ENCODE results near the gene RIF1. TPM values are rescaled to one million over a fixed set of nuclear protein-coding genes. Genes with fewer than 3 reads are reported as not detected.

Gene RIF1
- total and polyA plus RNA-seq, 2 experiments from 2014 or later, result 13.7 to 24.9 TPM

- no peaks in the 10 kb centered on the region for H3K36me3 ChIP-seq
- no peak overlapping the region for H3K27ac ChIP-seq
- H3K9me3 ChIP-seq (ENCODE audit: low read depth), result no peaks in the 10 kb centered on the region
- no peaks in the 10 kb centered on the region for H3K4me1 ChIP-seq (ENCODE audit: low read depth)
- H3K27me3 ChIP-seq, result no peaks in the 10 kb centered on the region
- no peak overlapping the region for H3K4me3 ChIP-seq
- TF ChIP-seq CTCF (IDR thresholded peaks at IDR 0.05; ENCODE audit: low read depth, low read length), result no peak
- DNase-seq (ENCODE audit: low read depth in 1 of 2, low spot score in 1 of 2), result no peak
Measured at GRCh38 chr2:151394509-151394908, 15.2 kb upstream of the RIF1 start.

GRCh38 chr2:151395509-151396374, 14.0 kb upstream of the RIF1 start:
- Histone ChIP-seq H3K9me3 (ENCODE audit: low read depth) (no peaks in the 10 kb centered on the region), H3K27ac (no peak overlapping the region), H3K4me3 (no peak overlapping the region), H3K4me1 (ENCODE audit: low read depth) (no peaks in the 10 kb centered on the region), H3K36me3 (no peaks in the 10 kb centered on the region), H3K27me3 (no peaks in the 10 kb centered on the region)
- no peak for TF ChIP-seq CTCF (IDR thresholded peaks at IDR 0.05; ENCODE audit: low read depth, low read length)
- DNase-seq (ENCODE audit: low read depth in 1 of 2, low spot score in 1 of 2), result no peak

DNA sequence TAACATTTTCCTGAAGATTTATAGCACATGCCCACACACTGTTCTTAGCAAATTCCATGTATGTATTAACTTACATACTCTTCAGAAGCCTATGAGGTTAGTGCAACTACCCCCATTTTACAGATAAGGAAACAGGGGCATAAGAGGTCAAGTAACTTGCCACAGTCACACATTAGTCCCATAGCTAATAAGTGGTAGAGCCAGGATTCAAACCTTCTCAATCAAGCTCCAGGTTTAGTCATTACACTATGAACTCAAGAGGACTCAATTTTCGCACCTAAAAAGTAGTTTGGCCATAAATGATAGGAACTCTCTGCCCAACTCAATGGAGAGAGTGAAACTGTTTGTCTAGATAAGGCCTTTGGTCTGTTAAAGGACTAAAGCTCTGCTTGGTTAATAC, 9.7 kb upstream of the RIF1 start:
- no peak for TF ChIP-seq CTCF (IDR thresholded peaks at IDR 0.05; ENCODE audit: low read depth, low read length)
- Histone ChIP-seq H3K4me3 (no peak overlapping the region), H3K27ac (no peak overlapping the region), H3K27me3 (no peaks in the 10 kb centered on the region), H3K9me3 (ENCODE audit: low read depth) (no peaks in the 10 kb centered on the region), H3K36me3 (no peaks in the 10 kb centered on the region), H3K4me1 (ENCODE audit: low read depth) (no peaks in the 10 kb centered on the region)
- DNase-seq (ENCODE audit: low read depth in 1 of 2, low spot score in 1 of 2), result no peak

DNA sequence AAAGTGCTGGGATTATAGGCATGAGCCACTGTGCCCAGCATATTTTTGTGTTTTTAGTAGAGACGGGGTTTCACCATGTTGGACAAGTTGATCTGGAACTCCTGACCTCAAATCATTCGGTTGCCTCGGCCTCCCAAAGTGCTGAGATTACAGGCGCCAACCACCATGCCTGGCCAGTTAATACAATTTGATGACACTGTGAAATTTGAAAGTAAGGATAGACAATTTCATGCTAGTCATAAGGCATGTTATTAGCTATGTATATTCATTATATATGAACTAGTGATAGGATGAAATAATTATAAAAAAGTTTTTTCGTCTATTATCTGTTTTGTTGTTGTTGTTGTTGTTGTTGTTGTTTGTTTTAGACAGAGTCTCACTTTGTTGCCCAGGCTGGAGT, 8.6 kb upstream of the RIF1 start:
- H3K27ac ChIP-seq, result no peak overlapping the region
- H3K36me3 ChIP-seq, result no peaks in the 10 kb centered on the region
- no peak for DNase-seq (ENCODE audit: low read depth in 1 of 2, low spot score in 1 of 2)
- no peaks in the 10 kb centered on the region for H3K9me3 ChIP-seq (ENCODE audit: low read depth)
- no peak for TF ChIP-seq CTCF (IDR thresholded peaks at IDR 0.05; ENCODE audit: low read depth, low read length)
- no peak overlapping the region for H3K4me3 ChIP-seq
- no peaks in the 10 kb centered on the region for H3K4me1 ChIP-seq (ENCODE audit: low read depth)
- H3K27me3 ChIP-seq, result no peaks in the 10 kb centered on the region

- H3K4me3 ChIP-seq, result no peak overlapping the region
- no peaks in the 10 kb centered on the region for H3K27me3 ChIP-seq
- no peak for DNase-seq (ENCODE audit: low read depth in 1 of 2, low spot score in 1 of 2)
- no peak for TF ChIP-seq CTCF (IDR thresholded peaks at IDR 0.05; ENCODE audit: low read depth, low read length)
- no peaks in the 10 kb centered on the region for H3K4me1 ChIP-seq (ENCODE audit: low read depth)
- no peak overlapping the region for H3K27ac ChIP-seq
- H3K9me3 ChIP-seq (ENCODE audit: low read depth), result no peaks in the 10 kb centered on the region
- no peaks in the 10 kb centered on the region for H3K36me3 ChIP-seq
Measured at GRCh38 chr2:151403914-151404313, 5.8 kb upstream of the RIF1 start.

Data from cardiac muscle cell (in vitro differentiated cells and primary cell).